HG02840 (cell line): ENCODE measurements around the gene ALAD.
"Not testable (repeated sequence)": the region's sequence is repeated elsewhere in the genome, so short reads cannot be mapped to it uniquely, and the experiment has no call there.

Source experiments
- ATAC-seq: cut with Tn5 transposase; IDR thresholded peaks from one replicate; pipeline ENCODE4 v1.9.1; 2021; ENCODE audit warnings: mild to moderate bottlenecking, moderate library complexity, moderate number of reproducible peaks; ENCODE audit not compliant: unreplicated experiment, low FRiP score

Gene ALAD

GRCh38 chr9:113375057-113376023, 25.7 kb downstream of the ALAD start:
- no peak for ATAC-seq

GRCh38 chr9:113373676-113374392, 27.2 kb downstream of the ALAD start:
- ATAC-seq: no peak

GRCh38 chr9:113373256-113373655, 27.8 kb downstream of the ALAD start:
- no peak for ATAC-seq

- no peak for ATAC-seq
Observed at GRCh38 chr9:113372059-113372458, 29.0 kb downstream of the ALAD start.

GRCh38 chr9:113370806-113371325, 30.2 kb downstream of the ALAD start:
- ATAC-seq: no peak

GRCh38 chr9:113369855-113370140, 31.3 kb downstream of the ALAD start:
- ATAC-seq: no peak

- no peak for ATAC-seq
Observed at GRCh38 chr9:113368982-113369854, 31.9 kb downstream of the ALAD start.

- ATAC-seq: no peak
Observed at GRCh38 chr9:113368348-113368981, 32.6 kb downstream of the ALAD start.

- ATAC-seq: not testable (repeated sequence)
Observed at GRCh38 chr9:113365652-113366051, 35.4 kb downstream of the ALAD start.

GRCh38 chr9:113364951-113365350, 36.1 kb downstream of the ALAD start:
- ATAC-seq: no peak

GRCh38 chr9:113363336-113363735, 37.7 kb downstream of the ALAD start:
- ATAC-seq: no peak

GRCh38 chr9:113361304-113362018, 39.6 kb downstream of the ALAD start:
- ATAC-seq: no peak

- no peak for ATAC-seq
Observed at GRCh38 chr9:113360242-113360842, 40.7 kb downstream of the ALAD start.

- ATAC-seq: no peak
Observed at GRCh38 chr9:113359385-113359784, 41.7 kb downstream of the ALAD start.

GRCh38 chr9:113356686-113357292, 44.3 kb downstream of the ALAD start:
- ATAC-seq: no peak

GRCh38 chr9:113355040-113355596, 46.0 kb downstream of the ALAD start:
- no peak for ATAC-seq

- ATAC-seq: no peak
Observed at GRCh38 chr9:113352411-113352810, 48.7 kb downstream of the ALAD start.

GRCh38 chr9:113352006-113352405, 49.1 kb downstream of the ALAD start:
- no peak for ATAC-seq
